NCI-H2081 (cell line): ENCODE measurements around the gene LNPEP.

Experiments used
- DNase-seq, 2 experiments: peaks; one replicate each; lab custom pipeline; 2025; lab: John Stamatoyannopoulos, UW

LNPEP gene

GRCh38 chr5:96961053-96961452, 25.2 kb downstream of the LNPEP start:
- no peak for DNase-seq

DNA sequence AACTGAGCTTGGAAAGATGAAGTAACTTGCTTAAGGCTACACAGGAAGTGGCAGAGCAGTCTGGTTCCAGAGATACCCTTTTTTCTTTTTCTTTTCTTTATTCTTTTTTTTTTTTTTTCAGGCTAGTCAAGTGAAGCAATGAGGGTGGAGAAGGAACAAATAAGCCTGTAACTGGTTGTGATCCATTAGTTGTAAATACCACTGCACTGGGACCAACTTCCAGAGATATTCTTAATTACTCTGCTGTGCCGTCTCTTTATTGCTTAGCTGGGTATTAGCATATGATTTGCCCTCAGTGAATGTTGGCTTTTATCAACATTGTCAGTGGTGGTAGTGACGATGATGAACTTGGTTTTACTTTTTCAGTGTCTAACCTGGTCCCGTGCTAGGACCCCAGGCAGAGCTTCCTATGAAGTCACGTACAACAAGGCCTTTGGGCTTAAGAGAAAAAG, 26.7 kb downstream of the LNPEP start:
- DNase-seq: no peak

DNA sequence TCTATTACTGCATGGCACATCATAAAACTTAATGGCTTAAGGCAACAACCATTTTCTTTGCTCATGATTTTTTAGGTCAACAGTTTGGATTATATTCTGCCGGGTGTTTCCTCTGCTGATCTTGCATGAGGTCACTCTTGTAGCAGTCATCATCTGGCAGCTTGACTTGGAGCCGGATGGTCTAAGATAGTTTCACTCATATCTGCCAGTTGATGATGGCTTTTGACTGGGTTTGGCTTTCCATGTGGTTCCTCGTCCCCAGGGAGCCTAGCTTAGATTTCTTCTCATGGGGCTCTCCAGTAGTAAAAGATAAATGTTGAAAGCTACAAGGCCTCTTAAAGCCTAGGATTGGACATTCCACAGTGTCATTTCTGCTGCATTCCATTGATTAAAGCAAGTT, 27.4 kb downstream of the LNPEP start:
- DNase-seq: peak in 1 of 2 experiments; percentile 8

DNA sequence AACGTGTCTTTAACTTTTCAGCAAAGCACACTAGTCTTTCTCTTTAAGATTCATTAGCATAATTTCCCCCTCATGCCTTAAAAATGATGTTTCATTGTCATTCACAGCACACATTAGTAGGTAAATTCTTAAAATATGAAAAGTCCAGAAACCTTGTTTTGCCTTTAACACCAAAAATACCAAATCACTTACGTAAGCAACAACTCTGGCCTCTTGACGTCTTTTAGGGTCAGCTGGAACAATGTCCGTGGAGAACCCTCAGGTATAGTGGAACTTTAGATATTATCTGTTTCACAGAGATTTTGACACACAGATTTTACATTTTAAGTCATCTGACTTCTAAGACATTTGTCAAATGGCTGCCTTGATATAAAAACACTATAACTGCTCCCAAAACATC, 30.9 kb downstream of the LNPEP start:
- DNase-seq: no peak

GRCh38 chr5:96967400-96967799, 31.5 kb downstream of the LNPEP start:
- DNase-seq: no peak

DNA sequence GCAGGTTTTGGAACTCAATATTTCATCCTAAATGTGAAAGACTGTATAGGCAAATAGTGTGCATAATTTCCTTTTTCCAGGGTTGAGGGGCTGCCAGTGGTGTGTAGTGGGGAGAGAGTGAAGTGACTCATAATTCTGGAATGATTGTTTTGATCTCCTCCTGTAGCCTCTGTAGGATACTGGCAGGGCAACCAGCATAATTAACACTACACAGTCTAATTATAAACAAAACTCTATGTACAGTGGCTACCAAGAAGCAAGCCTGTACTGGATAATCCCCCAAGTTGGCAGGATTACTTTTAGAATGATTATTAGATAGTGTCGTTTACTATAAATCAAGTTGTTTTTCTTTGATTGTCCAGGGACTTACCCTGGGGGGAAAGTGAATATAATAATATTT, 32.2 kb downstream of the LNPEP start:
- peak in 1 of 2 experiments; percentile 27 for DNase-seq

DNA sequence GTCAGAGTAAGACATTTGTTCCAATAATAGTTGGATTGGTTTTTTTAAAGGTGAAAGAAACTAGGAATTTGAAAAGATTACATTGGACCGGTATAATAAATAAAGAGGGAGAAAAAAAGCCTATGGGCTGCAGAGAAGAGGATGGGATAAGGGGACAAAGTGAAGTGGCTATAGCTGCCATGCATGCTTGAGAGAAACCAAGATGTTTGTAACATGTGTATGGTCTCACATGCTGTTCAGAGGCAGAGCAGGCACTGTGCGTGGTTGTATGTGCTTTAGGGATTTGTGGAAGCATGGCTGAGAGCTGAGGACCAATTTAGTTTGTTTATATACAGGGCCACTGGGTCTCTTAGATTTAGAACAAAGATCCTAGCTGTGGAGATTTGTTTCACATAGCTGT, 32.7 kb downstream of the LNPEP start:
- DNase-seq: peak in 1 of 2 experiments; percentile 2

GRCh38 chr5:96969366-96969765, 33.5 kb downstream of the LNPEP start:
- DNase-seq: no peak

- no peak for DNase-seq
Observed at GRCh38 chr5:96972599-96973334, 36.9 kb downstream of the LNPEP start.

- no peak for DNase-seq
Observed at GRCh38 chr5:96973532-96974401, 37.9 kb downstream of the LNPEP start.

GRCh38 chr5:96975656-96976055, 39.8 kb downstream of the LNPEP start:
- DNase-seq: no peak

GRCh38 chr5:96977228-96977627, 41.3 kb downstream of the LNPEP start:
- no peak for DNase-seq

DNA sequence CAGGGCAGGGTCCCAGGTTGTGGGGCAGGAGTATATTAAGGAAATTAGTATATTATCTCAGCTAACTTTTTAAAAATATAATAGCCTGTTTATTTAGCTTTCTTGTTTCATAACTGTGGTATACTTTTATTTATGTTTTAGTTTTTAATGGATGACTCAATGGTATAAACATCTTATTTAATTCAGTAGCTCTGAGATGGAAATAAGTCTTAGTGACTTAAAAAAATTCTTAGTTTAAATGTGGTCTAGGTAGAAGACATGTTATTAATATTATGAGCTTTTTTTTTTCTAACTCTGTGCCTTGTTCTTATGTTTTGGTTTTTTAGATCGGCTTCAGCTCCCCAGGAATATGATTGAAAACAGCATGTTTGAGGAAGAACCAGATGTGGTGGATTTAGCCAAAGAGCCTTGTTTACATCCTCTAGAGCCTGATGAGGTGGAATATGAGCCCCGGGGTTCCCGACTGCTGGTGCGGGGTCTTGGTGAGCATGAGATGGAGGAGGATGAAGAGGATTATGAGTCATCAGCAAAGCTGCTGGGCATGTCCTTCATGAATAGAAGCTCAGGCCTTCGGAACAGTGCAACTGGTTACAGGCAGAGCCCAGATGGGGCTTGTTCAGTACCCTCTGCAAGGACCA, 43.1 kb downstream of the LNPEP start:
- DNase-seq: no peak

DNA sequence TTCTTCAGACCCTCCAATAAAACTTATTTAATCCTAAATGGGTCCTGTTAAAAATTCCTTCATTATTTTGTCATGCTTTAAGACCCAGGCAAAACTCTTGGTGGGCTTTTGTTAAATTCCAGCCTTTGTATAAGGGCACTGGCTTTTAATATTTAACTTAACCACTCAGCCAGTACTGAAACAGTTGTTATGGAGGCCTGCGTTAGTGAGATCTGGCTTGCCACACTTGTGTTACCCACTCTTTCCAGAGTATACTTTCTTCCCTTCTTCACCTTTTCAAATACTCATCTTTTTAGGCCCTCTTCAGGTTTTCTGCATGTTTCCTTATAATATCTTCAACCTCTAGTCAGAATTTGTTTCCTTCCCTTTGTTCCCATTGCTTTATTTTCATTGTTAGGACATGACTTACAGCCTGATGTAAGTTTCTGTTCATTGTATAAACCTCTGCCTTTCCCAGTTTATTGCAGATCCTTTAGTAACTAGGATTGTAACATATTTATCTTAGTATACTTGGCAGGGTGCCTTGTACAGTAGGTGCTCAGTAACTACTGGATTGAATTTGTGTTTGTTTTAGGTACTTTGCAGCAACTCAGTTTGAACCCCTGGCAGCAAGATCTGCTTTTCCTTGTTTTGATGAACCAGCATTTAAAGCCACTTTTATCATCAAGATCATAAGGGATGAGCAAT, 48.8 kb downstream of the LNPEP start:
- DNase-seq: peak in 1 of 2 experiments; percentile 7

- DNase-seq: no peak
Observed at GRCh38 chr5:96986450-96986849, 50.6 kb downstream of the LNPEP start.

- DNase-seq: no peak
Observed at GRCh38 chr5:96990102-96990501, 54.2 kb downstream of the LNPEP start.

GRCh38 chr5:96991708-96992107, 55.8 kb downstream of the LNPEP start:
- no peak for DNase-seq

GRCh38 chr5:96993760-96994159, 57.9 kb downstream of the LNPEP start:
- no peak for DNase-seq

DNA sequence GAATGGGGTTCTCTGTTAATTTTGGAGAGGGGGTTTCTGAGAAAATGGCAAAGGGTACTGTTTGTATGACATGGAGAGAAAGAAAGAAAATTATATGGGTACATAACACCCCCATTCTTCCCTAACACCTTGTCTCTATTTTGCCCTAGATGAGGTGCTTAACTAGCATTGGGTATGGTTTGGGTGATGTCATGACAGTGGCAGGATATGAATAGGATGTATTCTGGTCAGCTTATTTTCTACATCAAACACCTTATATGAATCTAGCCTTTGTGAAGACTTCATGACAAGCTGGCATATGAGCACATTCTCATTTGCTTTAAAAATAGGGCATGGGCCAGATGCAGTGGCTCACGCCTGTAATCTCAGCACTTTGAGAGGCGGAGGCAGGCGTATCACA, 58.6 kb downstream of the LNPEP start:
- no peak for DNase-seq

GRCh38 chr5:96995419-96995818, 59.5 kb downstream of the LNPEP start:
- no peak for DNase-seq

DNA sequence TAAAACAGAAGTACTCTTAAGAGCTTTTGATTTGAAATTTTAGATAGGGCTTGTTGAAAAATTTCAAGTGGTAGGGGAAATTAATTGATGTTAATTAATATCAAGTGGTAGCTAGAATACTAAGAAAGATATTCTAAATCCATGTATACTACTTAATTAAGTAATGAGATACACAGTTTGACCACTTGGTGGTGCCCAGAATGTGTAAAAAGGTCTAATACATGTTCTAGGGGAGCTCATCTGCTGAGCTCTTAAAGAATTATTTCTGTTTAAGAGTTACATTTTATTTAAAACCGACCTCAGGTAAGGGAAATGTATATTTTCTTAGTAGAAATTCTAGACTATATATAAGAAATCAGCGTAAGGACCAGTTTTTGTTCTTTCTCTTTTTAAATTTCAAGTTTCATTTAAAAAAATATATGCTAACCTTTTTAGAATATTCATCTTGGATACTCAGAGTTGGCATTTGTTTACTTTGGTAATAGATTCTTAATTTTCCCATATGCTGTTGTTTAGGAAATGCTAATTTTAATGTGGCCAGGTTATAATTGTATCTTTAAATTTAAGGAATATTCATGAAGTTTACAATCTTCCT, 61.5 kb downstream of the LNPEP start:
- DNase-seq: peak in 1 of 2 experiments; percentile 37

DNA sequence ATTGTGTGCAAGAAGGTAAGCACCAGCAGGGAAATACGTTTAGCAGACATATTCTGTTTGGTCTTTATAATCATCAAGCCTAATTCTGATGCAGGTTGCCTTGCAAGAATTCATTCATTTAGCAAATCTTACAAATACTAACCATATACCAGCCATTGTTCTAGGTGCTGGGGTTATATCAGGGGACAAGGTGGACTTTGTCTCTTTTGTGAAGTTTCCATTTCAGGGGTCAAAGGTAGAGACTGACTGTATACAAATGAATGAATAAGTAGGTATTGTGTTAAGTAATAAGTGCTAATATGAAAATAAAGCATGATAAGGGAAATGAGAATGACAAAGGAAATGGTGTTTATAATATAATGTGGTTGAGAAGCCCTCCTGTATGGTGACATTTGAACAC, 64.0 kb downstream of the LNPEP start:
- no peak for DNase-seq
